Right lobe of liver (tissue), 6 donors: ENCODE measurements around the gene KMT2E. TPM values are rescaled to one million over a fixed set of nuclear protein-coding genes. Genes with fewer than 3 reads are reported as not detected.

Experiments used
- ATAC-seq, 4 donors: fragments of 200-7000 bp; cut with Tn5 transposase; one replicate each; pipeline ENCODE4 v1.9.1; 2020; ENCODE audit warnings: mild to moderate bottlenecking in 4 of 4, moderate library complexity in 4 of 4
- DNase-seq, 3 donors: peaks; one replicate each; pipeline ENCODE4 v3.0.0-alpha.2; 2020
- H3K27ac ChIP-seq, 3 donors: fragments of 200-600 bp; one replicate each; pipeline ENCODE4 v1.8.0; 2022
- H3K27me3 ChIP-seq, 2 donors: fragments of 200-600 bp; one replicate each; pipeline ENCODE4 v1.8.0; 2022
- H3K36me3 ChIP-seq, 4 donors: fragments of 200-600 bp; sonication (generic) in 1 of 4; one replicate each; pipeline versions ENCODE4 v1.5.1 to v1.8.0; 2017 to 2022; ENCODE audit warnings: control low read depth in 1 of 4
- H3K4me1 ChIP-seq, 4 donors: fragments of 200-600 bp; sonication (generic) in 1 of 4; one replicate each; pipeline versions ENCODE4 v1.5.1 to v1.8.0; 2017 to 2022; ENCODE audit warnings: control low read depth in 1 of 4
- H3K4me3 ChIP-seq, 3 donors: fragments of 200-600 bp; one replicate each; pipeline ENCODE4 v1.8.0; 2022
- H3K9me3 ChIP-seq, 4 donors: fragments of 200-600 bp; sonication (generic) in 1 of 4; one replicate each; pipeline versions ENCODE4 v1.5.1 to v1.8.0; 2017 to 2022; ENCODE audit warnings: control low read depth in 1 of 4
- CTCF ChIP-seq, 4 donors: fragments of 200-600 bp in 3 of 4; fragments of 450-650 bp in 1 of 4; IDR thresholded peaks; one replicate each; pipeline versions ENCODE4 v1.5.1 to v1.8.0; 2016 to 2022; ENCODE audit warnings: antibody characterized with exemption in 4 of 4, mild to moderate bottlenecking in 2 of 4
- POLR2A ChIP-seq: fragments of 450-650 bp; IDR thresholded peaks from one replicate; pipeline ENCODE4 v1.6.1; 2017; ENCODE audit warnings: antibody characterized with exemption, mild to moderate bottlenecking
- WGBS: methylation state at CpG from one replicate; pipeline ENCODE4 v1.1.6; 2018; ENCODE audit warnings: low coverage, low lambda C conversion rate; ENCODE audit not compliant: insufficient coverage; ENCODE audit errors: missing lambda C conversion rate; 5-methylcytosine and 5-hydroxymethylcytosine counted together
- intact Hi-C, 2 donors: fragments of 100-400 bp; cut with DNase I; formaldehyde crosslinking; loops; one replicate each; pipeline versions ENCODE4 v1.11.2 to v1.14.1; 2022
- total RNA-seq, 6 experiments: library from RNA; depleted of rRNA in 2 of 6; stranded (reverse); fragments of >200 nt in 2 of 6; fragmentation: NEBNext Ultra II Directional in 3 of 6; extraction: Animal tissue kit (Norgen Biotek cat#: 25700) in 3 of 6; gene quantifications; one replicate each; pipeline versions ENCODE4 v1.1.0 to v1.2.4, GENCODE V29; 2016 to 2023
- donor health status: DM: no; HTN: yes; CAD: no.
- donor health status: DM: no; HTN: no; CAD: no.
- donor health status: DM: no; HTN: no; CAD: no.
- donor health status: DM: no; HTN: yes; CAD: no.
- donor health status: DM: no; HTN: yes; CAD: no.

The KMT2E gene
- total RNA-seq, 6 experiments from 2014 or later: 21.6 to 31.6 (median 25.3) TPM

- Histone ChIP-seq H3K36me3 (no peaks in the 10 kb centered on the region), H3K9me3 (no peaks in the 10 kb centered on the region), H3K4me3 (no peak overlapping the region), H3K27me3 (no peaks in the 10 kb centered on the region), H3K27ac (no peak overlapping the region), H3K4me1 (peaks cover 0 to 32% (median 7%) of the 10 kb centered on the region in 4 donors)
- no peak for DNase-seq
- intact Hi-C loops: no loop called here
- WGBS: 44% methylated on average over 1 of the region's 1 CpG
- ATAC-seq: no peak
- TF ChIP-seq POLR2A: no peak
- TF ChIP-seq CTCF (IDR thresholded peaks at IDR 0.05): no peak
Measured at GRCh38 chr7:104981672-104982037, 32.4 kb upstream of the KMT2E start.

- Histone ChIP-seq H3K27ac (peak overlapping the region; percentile 87 to 92 (median 90)), H3K27me3 (no peaks in the 10 kb centered on the region), H3K4me3 (no peak overlapping the region), H3K4me1 (peaks cover 0 to 32% (median 7%) of the 10 kb centered on the region in 4 donors), H3K36me3 (no peaks in the 10 kb centered on the region), H3K9me3 (no peaks in the 10 kb centered on the region)
- WGBS: 50% methylated on average over 5 of the region's 5 CpGs
- DNase-seq (no peak), ATAC-seq (no peak)
- no peak for TF ChIP-seq POLR2A
- intact Hi-C loops: no loop called here
Measured at GRCh38 chr7:104982308-104983075, 31.5 kb upstream of the KMT2E start.

- peak overlapping the region; percentile 87 to 92 (median 90) for H3K27ac ChIP-seq
- no peaks in the 10 kb centered on the region for H3K36me3 ChIP-seq
- intact Hi-C loops: no loop called here
- no peak for ATAC-seq
- TF ChIP-seq CTCF (IDR thresholded peaks at IDR 0.05) (no peak), POLR2A (no peak)
- H3K27me3 ChIP-seq: no peaks in the 10 kb centered on the region
- H3K4me3 ChIP-seq: peak overlapping the region; percentile 45 to 74 (median 59)
- DNase-seq: no peak
- 36% methylated on average over 12 of the region's 13 CpGs for WGBS
- H3K4me1 ChIP-seq: peaks cover 0 to 32% (median 7%) of the 10 kb centered on the region in 4 donors
- H3K9me3 ChIP-seq: no peaks in the 10 kb centered on the region
Measured at GRCh38 chr7:104983076-104983577, 30.9 kb upstream of the KMT2E start.

- Histone ChIP-seq H3K27ac (peak overlapping the region; percentile 87 to 92 (median 90)), H3K27me3 (no peaks in the 10 kb centered on the region), H3K36me3 (no peaks in the 10 kb centered on the region), H3K9me3 (no peaks in the 10 kb centered on the region), H3K4me1 (peaks cover 0 to 37% (median 7%) of the 10 kb centered on the region in 4 donors), H3K4me3 (peak overlapping the region; percentile 45 to 74 (median 59))
- 1% methylated on average over 19 of the region's 62 CpGs for WGBS
- peak; percentile 92 to 98 (median 94) for ATAC-seq
- TF ChIP-seq CTCF (IDR thresholded peaks at IDR 0.05) (peak; percentile 38 to 62 (median 54)), POLR2A (peak; percentile 91)
- intact Hi-C loops: no loop called here
- DNase-seq: peak; percentile 91 to 93 (median 92)
Measured at GRCh38 chr7:104983578-104984539, 30.1 kb upstream of the KMT2E start.
